ENCODE results near the gene NEURL1.
A peak's percentile ranks its signal among the peaks of the same experiment; 100 is the strongest.

NEURL1 gene

DNA sequence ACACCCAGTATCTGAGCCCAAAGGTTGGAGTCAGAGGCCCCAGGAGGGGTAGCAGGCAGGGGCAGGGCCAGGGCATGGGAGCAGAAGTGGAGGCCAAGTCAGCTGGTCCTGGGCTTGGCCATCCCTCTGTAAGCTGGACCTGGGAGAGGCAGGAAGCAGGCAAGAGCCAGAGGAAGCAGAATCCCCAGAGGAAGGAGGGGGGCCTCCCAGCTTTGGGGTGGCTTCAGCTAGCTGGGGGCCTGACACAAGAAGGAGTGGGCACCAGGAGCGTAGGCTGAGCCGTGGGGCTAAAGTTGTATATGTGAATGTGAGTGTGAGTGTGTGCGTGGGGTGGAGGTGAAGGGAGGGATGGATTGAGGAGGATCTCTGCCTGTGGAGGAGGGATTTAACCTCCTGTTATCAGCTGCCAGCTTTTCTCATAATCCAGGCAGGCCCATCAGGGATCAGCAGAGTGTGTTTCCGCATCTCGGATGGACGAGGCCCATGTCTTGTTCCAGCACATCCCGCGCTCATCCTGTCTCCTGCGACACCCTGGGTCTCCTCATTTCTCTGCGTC is 54.0 kb downstream of the NEURL1 start:
- peak in 1 of 14 donors; percentile 76 for DNase-seq

DNA sequence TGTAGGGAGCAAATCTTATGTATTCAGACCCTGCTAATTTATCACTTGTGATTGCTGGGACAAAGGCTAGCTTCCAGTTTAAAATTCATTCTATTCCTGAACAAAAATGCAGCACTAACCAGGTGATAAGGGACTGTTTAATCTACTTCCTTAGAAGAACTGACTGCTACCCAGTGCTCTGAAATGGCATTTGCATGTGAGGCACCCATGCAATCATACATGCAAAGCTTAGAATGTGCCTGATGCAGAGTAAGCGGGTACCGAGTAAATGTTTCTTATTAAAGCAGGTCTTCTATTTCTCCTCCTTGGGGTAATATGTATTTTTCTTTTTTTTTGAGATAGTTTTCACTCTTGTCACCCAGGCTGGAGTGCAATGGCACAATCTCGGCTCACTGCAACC is 54.5 kb downstream of the NEURL1 start:
- no peak for DNase-seq

DNA sequence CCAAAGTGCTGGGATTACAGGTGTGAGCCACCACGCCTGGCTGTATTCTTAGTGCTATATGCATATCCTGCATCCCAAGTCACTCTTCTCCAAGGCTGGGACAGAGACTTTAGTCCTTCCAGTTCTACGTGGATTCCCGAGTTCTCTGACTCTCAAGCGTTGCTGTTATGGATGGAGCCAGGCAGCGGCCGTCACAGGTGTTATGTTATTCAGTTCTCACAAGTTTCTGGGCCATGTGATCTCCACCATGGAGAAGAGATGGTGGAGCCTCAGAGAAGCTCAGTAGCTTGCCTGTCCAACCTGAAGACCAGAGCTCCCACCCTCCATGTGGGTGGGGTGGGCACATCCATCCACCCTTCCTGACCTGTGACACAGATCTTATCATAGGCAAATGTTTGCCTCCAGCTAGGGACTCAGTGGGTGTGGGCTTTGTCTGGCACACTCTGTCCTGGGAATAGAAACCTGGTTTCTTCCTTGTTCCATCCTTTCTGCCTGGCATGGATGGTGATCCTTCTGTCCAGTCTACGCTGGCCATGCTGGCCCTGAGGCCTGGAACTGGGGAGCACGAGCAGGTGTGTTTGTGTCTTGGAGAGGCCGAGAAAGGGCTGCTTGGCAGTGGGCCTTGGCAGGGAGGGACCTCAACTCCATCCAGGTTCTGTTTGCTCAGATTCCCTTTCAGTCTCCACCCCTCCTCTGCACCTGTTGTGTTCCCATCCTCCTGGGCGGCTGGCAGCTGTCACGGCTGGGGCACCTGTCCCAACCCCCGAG is 55.3 kb downstream of the NEURL1 start:
- DNase-seq = peak in 1 of 14 donors; percentile 94

DNA sequence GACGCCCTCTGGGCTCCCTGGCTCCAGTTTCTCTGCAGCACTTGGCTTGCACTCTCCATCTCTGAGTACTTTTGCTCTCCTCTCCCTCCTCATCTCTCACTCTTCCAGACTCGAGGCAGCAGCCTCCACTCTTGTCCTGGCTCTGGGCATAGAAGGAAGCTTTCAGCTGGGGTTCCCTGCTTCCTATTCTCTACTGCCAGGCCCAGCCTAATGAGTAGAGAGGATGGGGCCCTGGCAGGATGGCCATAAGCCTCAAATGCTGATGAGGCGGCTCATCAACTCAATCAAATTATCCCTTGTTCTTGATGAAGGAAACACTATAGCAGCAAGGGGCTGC is 55.8 kb downstream of the NEURL1 start:
- no peak for DNase-seq

DNA sequence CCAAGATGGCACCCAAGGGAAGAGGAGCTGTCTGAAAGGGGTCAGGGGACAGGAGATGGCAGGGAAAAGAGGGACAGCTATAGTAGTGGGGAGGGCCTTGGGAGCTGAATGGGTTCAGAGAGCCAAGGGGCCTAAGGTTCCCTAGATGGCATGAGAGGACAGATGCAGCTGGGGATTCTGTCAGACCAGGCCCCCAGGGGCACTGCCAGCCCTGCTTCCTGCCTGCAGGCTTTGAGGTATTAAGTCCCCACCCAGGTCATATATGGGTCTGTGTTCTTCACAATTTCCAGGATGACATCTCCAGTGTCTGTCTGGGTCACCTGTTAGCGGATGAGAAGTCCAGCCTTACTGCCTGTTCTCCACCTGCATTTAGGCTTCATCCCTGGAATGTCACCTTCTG is 56.7 kb downstream of the NEURL1 start:
- no peak for DNase-seq

DNA sequence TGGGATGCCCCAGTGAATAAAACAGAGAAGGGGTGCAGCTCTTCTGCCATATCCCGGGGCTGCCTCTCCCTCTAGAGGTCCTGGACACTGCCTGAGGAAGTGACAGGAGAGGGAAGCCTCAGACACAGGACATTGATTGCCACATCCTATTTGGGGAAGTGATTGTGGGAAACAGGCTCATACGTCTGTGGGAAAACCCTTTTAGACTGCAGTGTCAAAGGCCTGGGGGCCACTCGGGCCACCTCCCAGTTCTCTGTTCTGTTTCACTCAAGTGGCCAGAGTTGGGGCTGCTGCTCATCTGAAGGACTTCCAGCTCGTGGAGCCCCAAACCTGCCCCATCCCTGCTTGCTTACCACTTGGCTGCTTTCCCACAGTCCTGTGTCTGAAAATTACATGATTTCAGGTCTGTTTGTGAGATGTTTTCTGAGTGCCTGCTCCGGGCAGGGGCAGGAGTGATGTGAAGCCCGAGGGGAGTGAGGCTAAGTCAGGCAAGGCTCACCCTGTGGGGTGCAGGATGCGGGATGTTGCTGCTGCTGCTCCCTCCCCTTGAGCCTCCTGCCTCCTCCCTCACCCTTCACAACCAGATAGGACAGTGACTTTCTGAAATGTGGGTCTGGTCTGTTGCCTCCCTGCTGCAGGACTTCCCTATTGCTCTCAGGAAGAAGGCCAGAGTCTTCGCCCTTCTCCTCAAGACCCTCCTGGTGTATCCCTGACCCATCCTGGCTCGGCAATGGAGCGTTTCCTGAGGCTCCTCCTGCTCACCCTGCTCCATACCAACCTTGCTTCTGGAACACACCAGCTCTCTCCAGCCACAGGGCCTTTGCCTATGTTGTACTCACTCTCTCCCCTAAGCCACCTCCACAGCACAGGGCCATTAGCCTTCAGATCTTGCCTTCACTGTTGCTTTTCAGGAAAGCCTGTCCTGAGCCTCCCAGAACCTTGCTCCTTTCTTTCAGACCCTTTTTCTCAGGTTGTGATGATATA is 58.4 kb downstream of the NEURL1 start:
- no peak for DNase-seq

DNA sequence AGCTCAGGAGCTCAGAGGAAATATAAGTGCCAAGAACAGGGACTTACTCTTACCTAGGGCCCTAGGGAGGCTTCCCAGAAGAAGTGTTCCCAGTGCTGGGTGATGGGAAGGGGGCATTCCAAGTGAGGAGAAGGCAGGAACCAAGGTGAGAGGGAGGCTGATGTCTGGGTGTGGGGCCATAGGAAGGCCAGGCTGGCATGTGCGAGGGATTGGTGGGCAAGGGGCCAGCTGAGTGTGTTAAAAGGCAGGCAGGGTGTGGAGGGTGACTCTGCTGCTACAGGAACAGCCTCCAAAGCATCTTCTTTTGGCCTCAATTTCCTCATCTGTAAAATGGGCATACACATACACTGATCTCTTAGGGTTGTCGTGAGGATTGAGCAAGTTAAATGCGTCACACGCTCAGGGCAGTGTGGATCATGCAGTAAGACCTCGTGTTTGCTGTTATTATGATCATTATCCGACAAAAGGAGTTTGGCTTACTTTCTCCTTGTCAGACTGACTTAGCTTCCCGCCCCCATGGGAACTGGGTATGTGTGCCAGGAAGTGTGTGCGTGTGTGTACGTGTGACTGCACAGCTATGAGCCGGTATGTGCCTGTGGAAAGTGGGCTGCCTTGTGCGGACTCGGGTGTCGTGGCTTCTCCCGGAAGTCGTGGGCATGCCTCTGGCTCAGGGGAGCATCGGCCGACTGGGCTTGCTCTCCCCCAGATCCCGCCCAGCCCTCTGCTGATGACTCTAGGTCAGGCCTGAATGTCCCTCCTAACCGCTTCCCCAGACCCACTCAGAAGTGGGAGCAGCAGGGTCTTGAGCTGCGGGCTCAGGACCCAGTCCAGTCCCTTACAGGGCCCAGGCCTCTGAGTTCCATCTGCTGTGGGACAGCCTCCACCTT is 59.6 kb downstream of the NEURL1 start:
- no peak for DNase-seq

DNA sequence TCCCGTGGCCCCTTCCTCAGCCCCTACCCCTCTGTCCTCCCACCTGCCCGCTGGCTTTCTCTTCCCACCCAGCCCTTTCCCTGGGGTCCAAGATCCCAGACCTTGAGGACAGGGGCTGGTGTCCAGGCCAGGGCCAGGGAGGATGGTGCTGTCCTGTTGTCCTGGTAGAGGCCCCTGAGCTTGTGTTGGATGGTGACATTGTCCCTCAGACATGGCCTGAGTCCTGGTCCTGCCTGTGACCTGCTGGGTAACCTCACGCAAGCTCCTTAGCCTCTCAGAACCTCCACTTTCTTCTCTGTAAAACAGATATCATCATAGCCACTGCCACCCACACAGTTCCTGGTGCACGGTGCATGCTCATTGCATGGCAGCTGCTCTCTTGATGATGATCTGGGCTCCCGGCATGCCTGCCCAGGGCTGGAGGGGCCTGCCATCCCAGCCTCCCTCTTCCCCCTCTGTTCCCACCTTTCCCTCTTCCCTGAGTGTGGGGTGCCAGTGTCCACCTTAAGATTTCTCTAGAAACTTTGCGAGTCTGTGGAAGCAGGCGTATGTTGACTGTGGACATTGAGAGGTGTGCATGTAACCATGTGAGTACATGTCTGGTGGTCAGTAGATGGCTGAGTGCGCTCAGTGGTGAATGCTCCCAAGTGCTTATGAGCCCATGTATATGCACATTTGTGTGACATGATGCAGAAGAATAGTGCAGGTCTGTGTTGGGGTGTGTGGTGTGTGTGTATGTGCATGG is 60.4 kb downstream of the NEURL1 start:
- no peak for DNase-seq

DNA sequence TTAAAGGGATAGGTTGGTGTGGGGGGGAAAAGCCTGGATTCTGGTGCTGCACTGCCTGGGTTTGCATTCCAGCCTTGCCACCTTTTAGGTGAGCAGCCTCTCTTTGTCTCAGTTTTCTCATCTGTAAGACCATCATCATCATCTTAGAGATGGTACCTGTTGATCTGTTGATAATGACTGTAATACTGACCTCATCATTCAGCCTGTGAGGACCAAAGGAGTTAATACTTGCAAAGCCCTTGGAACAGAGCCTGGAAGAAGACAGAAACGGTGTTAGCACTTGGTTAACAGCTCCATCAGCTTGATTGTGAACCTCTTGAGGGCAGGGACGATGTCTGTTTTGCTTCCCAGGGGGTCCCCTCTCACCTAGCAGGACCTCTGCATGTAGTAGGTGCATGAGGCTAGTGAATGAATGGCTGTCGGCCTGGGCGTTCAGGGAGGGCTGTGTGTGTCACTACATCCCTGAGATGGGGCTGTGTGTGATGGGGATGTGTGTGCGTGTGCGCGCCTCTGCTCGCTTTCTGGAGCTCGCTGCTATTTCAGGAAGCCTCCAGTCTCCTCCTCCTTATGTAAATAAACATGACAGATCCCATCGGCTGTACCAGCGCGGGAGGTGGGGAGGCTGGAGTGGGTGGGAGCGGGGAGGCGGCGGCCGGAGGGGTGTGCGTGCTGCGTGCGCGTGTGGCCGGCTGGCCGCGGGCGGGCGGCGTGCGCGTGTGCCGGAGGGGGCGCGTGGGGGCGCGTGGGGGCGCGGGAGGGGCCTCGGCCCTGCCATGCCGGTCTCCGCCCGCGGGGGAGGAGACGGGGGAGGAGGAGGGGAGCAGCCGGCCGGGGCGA is 61.2 kb downstream of the NEURL1 start:
- DNase-seq = peak in 2 of 14 donors; percentile 26 to 79

DNA sequence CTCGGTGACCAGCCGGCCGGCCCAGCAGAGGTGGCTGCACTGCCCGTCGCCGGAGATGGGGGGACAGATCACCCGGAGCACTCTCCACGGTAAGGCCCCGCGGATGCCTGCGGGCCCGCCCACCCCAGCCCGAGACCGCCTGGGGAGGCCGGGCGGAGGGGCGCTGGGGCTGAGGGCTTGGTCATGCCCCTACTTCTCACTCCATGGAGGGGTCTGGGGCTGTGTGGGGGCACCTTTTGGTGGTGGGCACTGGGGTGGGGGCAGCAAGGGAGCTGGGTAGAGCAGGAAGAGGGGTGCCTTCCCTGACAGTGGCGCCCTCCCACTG is 61.8 kb downstream of the NEURL1 start:
- DNase-seq = no peak

DNA sequence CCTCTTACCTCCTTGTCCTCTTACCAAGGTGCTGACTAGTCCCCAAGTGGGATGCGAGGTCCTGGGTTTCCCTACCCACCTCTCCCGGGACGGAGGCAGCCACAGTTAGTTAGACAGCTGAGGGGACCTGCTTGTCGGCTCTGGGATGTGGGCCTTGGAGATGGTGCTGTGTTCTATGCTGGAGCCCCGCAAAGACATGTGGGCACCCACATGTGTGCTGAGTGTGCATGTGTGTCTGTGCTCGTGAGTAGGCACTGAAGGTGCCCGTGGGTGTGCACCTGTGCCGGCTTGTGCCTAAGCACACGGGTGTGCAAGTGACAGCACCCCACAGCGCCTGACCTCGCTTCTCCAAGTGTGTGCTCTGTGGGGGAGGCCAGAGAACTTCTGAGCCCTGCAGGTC is 62.2 kb downstream of the NEURL1 start:
- peak in 1 of 14 donors; percentile 44 for DNase-seq

DNA sequence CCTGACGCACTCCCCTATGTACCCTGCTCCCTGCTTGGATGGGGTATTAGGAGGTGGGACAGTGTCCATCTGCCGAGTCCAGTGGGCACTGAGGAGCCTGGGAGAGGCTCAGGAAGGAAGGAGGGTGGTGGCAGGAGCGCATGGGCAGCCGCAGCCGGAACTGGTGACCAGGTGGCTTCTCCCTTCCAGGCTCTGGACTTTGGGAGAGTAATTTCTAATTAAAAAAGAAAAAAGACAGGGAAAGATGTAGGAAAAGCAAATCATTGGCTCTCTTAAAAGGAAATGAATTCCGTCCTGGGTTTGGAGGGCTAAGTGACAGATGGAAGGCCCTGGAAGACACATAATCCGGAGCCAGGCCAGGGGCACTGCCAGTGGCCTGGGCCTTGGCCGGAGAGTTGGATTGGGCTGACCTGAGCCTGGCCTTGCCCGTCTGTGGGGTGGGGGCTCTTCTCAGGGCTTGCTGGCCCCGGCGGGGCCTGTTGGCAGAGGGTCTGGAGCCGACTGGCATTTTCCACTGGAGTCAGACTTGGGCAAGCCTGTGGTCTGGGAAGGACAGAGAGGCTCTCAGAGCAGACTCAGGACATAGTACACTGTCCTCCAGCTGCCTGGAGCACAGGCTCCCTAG is 63.0 kb downstream of the NEURL1 start:
- peak in 6 of 14 donors; percentile 21 to 86 (median 38) for DNase-seq

DNA sequence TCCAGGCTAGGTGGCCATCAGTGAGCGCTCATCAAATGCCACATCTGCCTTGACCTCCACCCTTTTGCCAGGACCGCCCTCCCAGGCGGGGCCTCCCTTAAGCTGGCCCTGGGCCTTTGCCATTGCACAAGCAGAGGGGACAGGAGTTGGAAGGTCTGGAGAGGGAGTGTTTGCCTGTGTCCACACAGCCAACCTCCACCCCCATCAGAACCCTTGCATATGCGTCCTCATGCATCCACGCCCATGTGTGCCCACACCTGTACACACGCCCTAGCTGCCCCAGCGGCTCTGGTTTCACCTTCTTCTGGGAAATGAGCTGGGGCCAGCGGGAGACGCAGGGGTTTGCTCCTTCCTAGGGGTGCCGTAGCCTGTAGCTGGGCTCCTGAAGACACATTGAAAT is 64.0 kb downstream of the NEURL1 start:
- no peak for DNase-seq

DNA sequence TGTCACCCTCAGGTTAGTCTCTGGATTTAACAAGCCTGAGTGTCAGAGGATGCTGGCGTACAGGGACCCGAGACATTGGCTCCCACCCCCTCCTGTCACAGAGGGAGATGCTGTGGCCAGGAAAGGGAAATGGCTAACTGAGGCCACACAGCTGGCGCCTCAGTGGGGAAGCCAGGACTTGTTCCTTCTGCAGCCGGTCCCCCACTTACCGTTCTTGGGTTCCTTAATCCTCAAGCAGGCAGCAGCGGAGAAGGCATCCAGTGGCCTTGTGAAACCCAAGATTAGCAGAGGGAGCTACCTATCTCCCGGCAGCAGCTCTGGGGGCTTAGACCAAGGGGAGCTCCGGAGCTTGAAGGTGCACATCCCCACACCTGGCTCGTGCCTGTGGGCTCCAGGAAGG is 65.4 kb downstream of the NEURL1 start:
- no peak for DNase-seq

DNA sequence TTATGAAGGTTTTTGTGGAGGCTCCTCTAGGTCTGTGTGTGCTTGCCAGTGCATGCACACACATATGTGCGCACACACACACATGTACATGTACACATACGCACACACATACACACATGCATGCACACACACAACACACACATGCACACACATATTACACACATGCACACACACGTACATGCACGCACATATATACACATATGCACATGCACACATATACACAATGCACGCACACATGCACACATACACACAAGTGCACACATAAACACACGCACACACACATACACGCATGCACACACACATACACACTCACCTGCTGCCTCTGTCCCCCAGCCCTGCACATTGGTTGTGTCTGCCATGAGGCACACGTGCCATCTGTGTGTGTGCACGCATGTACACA is 66.3 kb downstream of the NEURL1 start:
- DNase-seq = no peak

DNA sequence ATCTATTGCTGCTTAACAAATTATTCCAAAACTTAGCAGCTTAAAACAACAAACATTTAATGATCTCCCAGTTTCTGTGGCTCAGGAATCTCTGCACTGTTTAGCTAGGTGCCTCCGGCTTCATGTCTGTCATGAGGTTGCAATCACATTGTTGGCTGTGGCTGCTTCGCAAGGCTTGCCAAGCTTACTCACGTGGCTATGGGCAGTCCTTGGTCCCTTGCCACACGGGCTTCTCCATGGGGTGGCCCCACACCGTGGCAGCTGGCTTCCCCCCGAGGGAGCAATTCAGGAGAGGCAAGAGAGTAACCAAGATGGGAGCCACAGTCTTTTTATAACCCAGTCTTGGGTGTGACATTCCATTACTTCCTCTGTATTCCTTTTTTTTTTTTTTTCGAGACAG is 67.4 kb downstream of the NEURL1 start:
- DNase-seq = no peak

DNA sequence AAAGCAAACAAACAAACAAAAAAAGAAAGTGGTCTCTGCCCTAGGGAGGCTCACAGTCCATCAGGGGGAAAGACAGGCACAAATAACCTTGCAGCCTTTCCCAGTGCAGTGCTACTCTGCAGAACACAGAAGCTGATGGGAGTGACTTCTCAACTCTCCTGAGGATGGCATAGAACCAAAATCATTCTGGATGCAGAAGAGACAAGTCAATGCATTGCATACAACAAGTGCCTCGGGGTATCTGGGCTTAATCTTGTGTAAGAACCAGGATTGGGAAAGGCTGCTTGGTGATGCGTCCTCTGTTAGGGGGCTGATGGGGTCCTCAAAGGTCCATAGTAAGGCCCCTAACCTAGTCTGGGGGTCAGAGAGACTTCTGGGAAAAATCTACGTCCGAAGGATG is 68.9 kb downstream of the NEURL1 start:
- DNase-seq = no peak

DNA sequence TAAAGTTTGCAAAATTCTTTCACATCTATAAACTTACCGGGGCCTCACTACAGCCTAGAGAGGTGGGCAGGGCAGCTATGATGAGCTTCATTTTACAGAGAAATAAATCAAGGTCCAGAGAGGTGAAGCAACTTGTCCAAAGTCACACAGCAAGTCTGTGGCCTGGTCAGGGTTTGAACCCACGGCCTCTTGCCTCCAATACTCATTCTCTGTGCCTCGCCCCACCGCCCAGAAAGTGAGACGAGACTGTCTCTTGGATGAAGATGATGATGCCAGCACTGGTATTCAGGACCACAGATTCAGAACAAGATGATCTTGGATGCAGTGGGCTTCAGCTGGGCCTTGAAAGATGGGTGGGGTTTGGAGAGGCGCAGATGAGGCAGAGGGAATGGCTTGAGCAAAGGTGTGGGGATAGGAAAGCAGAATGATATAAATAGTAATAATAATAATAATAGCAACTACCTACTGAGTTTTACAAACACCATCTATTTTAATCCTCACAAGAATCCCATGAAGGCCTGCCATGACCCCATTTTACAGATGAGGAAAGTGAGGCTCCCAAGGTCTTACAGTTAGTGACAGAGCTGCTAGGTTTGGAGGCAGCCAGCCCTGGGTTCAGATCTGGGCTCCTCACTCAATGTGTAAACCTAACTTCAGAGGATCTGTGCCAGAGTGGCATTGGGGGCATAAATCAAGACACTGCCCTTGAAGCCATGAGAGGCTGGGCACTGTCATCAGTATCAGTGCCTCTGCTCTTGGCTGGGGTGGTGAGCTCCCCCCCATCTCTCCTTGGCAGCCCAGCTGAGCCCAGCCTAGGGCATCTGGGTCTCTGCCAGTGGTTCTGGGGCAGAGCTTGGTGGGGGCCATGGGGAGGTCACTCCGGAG is 70.0 kb downstream of the NEURL1 start:
- DNase-seq = no peak

DNA sequence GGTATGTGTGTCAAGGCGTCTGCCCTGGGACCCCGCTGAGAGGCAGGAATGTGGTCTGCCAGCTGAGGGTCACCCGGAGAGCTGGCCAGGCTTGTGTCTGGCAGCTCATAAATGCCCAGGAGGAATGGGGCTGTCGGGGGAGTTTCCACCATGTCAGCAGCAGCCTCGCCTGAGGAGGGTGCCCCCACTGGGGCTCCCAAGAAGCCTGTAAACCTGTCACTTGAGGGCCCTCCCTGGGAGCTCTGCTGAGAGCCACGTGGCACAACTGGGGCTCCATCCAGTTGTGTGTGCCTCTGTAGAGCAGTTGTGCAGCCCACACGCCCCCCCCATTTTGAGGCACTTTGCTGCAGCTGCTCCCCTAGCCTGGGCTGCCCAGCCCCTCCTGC is 70.6 kb downstream of the NEURL1 start:
- DNase-seq = peak in 1 of 14 donors; percentile 26
